Loucy (cell line): ENCODE measurements around the gene ANXA4.

Source experiments
- EZH2phosphoT487 ChIP-seq: fragments of 200-600 bp; IDR thresholded peaks from 2 replicates; pipeline ENCODE4 v1.6.1; 2018; ENCODE audit warnings: antibody characterized with exemption, mild to moderate bottlenecking, moderate library complexity, borderline replicate concordance
- TF ChIP-seq, protein P1 (sequence below): fragments of 200-600 bp; sonication (generic); conservative IDR thresholded peaks from 2 replicates; pipeline ENCODE4 v1.5.1; 2014; ENCODE audit warnings: mild to moderate bottlenecking, antibody characterized with exemption, low read length

DNA sequence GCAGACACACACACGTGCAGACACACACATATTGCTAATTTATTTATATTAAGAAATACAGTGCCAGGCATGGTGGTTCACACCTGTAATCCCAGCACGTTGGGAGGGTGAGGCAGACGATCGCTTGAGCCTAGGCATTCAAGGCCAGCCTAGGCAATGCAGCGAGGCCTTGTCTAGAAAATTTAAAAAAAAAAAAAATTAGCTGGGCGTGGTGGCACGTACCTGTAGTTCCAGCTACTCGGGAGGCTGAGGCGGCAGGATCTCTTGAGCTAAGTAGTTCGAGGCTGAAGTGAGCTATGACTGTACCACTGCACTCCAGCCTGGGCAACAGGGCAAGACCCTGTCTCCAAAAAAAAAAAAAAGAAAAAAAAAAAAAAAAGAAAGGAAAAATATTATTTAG is 28.8 kb downstream of the ANXA4 start:
- TF ChIP-seq, protein P1, sequence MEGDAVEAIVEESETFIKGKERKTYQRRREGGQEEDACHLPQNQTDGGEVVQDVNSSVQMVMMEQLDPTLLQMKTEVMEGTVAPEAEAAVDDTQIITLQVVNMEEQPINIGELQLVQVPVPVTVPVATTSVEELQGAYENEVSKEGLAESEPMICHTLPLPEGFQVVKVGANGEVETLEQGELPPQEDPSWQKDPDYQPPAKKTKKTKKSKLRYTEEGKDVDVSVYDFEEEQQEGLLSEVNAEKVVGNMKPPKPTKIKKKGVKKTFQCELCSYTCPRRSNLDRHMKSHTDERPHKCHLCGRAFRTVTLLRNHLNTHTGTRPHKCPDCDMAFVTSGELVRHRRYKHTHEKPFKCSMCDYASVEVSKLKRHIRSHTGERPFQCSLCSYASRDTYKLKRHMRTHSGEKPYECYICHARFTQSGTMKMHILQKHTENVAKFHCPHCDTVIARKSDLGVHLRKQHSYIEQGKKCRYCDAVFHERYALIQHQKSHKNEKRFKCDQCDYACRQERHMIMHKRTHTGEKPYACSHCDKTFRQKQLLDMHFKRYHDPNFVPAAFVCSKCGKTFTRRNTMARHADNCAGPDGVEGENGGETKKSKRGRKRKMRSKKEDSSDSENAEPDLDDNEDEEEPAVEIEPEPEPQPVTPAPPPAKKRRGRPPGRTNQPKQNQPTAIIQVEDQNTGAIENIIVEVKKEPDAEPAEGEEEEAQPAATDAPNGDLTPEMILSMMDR, result no peak
- TF ChIP-seq EZH2phosphoT487, result no peak
